VCaP (cell line): Measurements from ENCODE around the gene C12orf76.
"Not testable (repeated sequence)": the region's sequence is repeated elsewhere in the genome, so short reads cannot be mapped to it uniquely, and the experiment has no call there.

Source experiments
- H3K27ac ChIP-seq: fragments of 450-650 bp; 2 replicates; pipeline ENCODE4 v1.5.1; 2017
- CTCF ChIP-seq: fragments of 450-650 bp; conservative IDR thresholded peaks from 2 replicates; pipeline ENCODE4 v1.5.1; 2017; ENCODE audit warnings: mild to moderate bottlenecking, moderate library complexity

Gene C12orf76

DNA sequence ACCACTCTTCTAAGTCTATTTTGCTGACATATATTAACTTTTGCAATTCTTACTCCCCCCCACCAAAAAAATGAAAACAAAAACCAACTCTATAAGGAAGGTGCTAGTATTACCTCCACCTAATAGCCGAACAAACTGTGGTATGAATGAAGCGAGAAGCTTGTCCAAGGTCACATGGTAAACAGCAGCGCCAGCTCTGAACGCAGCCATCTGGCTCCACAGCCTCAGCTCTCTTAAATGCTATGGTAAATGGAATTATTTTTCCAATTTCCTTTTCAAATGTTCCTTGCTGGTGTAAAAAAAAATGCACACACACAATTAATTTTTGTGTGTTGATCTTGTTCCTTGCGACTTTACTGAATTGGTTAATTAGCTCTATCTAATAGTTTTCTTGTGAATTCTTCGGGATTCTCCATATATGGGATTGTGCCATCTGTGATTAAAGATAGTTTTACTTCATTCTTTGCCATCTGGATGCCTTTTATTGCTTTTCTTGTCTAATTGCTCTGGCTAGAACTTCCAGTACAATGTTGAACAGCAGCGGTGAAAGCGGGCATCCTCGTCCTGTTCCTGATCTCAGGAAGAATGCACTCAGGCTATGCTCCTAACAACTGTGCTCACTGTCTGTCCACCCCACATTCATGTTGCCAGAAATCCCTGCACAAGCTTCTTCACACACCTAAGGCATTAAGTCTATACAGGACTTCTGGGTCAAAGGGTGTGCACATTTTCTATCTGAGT, 10.7 kb upstream of the C12orf76 start:
- no peak overlapping the region for H3K27ac ChIP-seq
- no peak for TF ChIP-seq CTCF

DNA sequence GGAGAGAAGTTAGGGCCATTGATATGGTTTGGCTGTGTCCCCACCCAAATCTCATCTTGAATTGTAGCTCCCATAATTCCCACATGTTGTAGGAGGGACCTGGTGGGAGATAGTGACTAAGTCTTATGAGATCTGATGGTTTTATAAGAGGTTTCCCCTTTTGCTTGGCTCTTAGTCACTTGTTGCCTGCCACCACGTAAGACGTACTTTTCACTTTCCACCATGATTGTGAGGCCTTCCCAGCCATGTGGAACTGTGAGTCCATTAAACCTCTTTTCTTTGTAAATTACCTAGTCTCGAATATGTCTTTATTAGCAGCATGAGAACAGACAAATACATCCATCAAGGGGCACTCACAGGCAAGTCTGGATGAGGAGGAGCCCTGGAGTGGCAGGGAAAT, 8.3 kb upstream of the C12orf76 start:
- not testable (repeated sequence) for H3K27ac ChIP-seq

DNA sequence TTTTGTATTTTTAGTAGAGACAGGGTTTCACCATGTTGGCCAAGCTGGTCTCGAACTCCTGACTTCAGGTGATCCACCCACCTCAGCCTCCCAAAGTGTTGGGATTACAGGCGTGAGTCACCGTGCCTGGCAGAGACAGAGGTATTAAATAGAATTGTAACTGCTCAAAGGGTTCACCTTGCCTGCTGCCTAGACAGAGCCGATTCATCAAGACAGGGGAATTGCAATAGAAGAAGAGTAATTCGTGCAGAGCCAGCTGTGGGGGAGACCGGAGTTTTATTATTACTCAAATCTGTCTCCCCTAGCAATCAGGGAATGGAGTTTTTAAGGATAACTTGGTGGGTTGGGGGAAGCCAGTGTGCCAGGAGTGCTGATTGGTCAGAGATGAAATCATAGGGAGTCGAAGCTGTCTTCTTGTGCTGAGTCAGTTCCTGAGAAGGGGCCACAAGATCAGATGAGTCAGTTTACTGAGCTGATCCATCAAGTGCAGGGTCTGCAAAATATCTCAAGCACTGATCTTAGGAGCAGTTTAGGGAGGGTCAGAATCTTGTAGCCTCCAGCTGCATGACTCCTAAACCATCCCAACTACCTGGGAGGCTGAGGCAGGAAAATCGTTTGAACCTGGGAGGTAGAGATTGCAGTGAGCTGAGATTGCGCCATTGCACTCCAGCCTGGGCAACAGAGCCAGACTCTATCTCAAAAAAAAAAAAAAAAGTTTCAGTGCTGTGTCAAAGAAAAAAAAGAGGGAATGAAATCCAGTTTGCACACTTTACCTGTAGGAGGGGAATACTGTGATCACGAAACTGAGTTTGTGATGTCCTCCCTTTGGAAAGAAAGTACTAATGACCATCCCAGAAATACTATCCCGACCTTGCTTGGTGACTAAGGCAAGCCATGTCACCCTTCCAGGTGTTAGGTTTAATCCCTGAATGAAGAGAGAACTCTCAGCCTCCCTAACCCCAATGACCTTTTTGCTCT, 7.3 kb upstream of the C12orf76 start:
- not testable (repeated sequence) for H3K27ac ChIP-seq

- H3K27ac ChIP-seq = no peak overlapping the region
- TF ChIP-seq CTCF = no peak
These were observed 2.6 kb upstream of the C12orf76 start for GRCh38 chr12:110050927-110051326.

DNA sequence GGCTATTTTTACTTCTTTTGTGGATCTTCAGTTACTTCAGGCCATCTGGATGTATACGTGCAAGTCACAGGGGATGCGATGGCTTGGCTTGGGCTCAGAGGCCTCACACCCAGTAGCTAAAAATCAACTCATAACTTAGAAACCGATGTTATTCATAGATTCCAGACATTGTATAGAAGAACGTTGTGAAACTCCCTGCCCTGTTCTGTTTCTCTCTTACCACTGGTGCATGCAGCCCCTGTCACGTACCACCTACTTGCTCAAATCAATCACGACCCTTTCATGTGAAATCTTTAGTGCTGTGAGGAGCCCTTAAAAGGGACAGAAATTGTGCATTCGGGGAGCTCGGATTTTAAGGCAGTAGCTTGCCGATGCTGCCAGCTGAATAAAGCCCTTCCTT, 1.3 kb upstream of the C12orf76 start:
- not testable (repeated sequence) for H3K27ac ChIP-seq

- H3K27ac ChIP-seq = peak overlapping the region; percentile 82
These were observed 712 bp upstream of the C12orf76 start for GRCh38 chr12:110049034-110049433.

GRCh38 chr12:110047297-110047940, 903 bp downstream of the C12orf76 start:
- TF ChIP-seq CTCF = no peak
- H3K27ac ChIP-seq = peak overlapping the region; percentile 82

- no peak for TF ChIP-seq CTCF
- no peak overlapping the region for H3K27ac ChIP-seq
These were observed 1.7 kb downstream of the C12orf76 start for GRCh38 chr12:110046451-110047187.

GRCh38 chr12:110042264-110042663, 6.1 kb downstream of the C12orf76 start:
- peak overlapping the region; percentile 60 for H3K27ac ChIP-seq
- TF ChIP-seq CTCF = no peak
